ENCODE data around the gene ALB. TPM values are rescaled to one million over a fixed set of nuclear protein-coding genes. Genes with fewer than 3 reads are reported as not detected.

ALB gene
- total and polyA plus RNA-seq, 2 donors (not counting 1 experiment from before 2014, with no cell fraction given): 0.24 TPM; not detected in 1

DNA sequence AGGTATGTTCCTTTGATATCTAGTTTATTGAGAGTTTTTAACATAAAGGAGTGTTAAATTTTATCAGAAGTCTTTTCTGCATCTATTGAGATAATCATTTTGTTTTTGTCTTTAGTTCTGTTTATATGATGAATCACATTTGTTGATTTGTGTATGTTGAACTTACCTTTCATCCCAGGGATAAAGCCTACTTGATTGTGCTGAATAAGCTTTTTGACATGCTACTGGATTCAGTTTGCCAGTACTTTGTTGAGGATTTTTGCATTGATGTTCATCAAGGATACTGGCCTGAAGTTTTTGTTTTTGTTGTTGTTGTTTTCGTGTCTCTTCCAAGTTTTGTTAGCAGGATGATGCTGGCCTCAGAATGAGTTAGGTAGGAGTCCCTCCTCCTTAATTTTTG, 66.6 kb downstream of the ALB start:
- Histone ChIP-seq H3K27me3 (replicated peaks in 1 of 4; ENCODE audit: control extremely low read depth in 1 of 4, control insufficient read depth in 3 of 4, insufficient read depth in 4 of 4, low read length in 3 of 4) (no peaks in the 10 kb centered on the region), H3K9me3 (ENCODE audit: control extremely low read depth in 1 of 3, control insufficient read depth in 2 of 3, insufficient read depth in 1 of 3, low read length in 2 of 3) (peaks cover 0 to 7% (median 3%) of the 10 kb centered on the region in 3 donors), H2AFZ (ENCODE audit: insufficient read depth, low read depth, low read length, poor library complexity, severe bottlenecking) (no peak overlapping the region), H3K36me3 (replicated peaks in 1 of 2; ENCODE audit: control extremely low read depth in 1 of 2, control insufficient read depth in 1 of 2, extremely low read depth in 1 of 2, insufficient read depth in 2 of 2, low read length in 1 of 2) (no peaks in the 10 kb centered on the region), H3K4me1 (ENCODE audit: control insufficient read depth in 2 of 2, insufficient read depth in 2 of 2, low read length in 2 of 2) (no peaks in the 10 kb centered on the region), H4K20me1 (ENCODE audit: control insufficient read depth, insufficient read depth, low read length, poor library complexity, severe bottlenecking) (no peaks in the 10 kb centered on the region), H3K27ac (ENCODE audit: low read length in 2 of 2) (no peak overlapping the region), H3K4me3 (ENCODE audit: control extremely low read depth in 1 of 5, extremely low read depth in 1 of 5, insufficient read depth in 1 of 5, low read depth in 2 of 5, low read length in 4 of 5) (no peak overlapping the region), H3K79me2 (ENCODE audit: control insufficient read depth, insufficient read depth, low read length) (no peaks in the 10 kb centered on the region), H3K9ac (ENCODE audit: low read length) (no peak overlapping the region), H3K4me2 (replicated peaks; ENCODE audit: low read depth, low read length, poor library complexity, severe bottlenecking) (no peak overlapping the region)
- H3K27me3 Mint-ChIP-seq: peaks cover 22% of the 10 kb centered on the region
- DNase-seq: no peak
- intact Hi-C loops (cut with micrococcal nuclease): no loop called here
- H3K4me1 Mint-ChIP-seq: no peaks in the 10 kb centered on the region
- H3K4me3 Mint-ChIP-seq: no peak overlapping the region
- TF ChIP-seq EZH2 (IDR thresholded peaks at IDR 0.05; ENCODE audit: borderline replicate concordance, insufficient read depth, low read depth, low read length, poor library complexity, severe bottlenecking): no peak
- no peak for TF ChIP-seq CTCF (IDR thresholded peaks at IDR 0.05)
- ChIA-PET POLR2A (no interaction called here), CTCF (no interaction called here)
- no peak for ATAC-seq (ENCODE audit: low read depth)
- H3K9me3 Mint-ChIP-seq (ENCODE audit: insufficient read depth): peaks cover 12% of the 10 kb centered on the region
- no peak overlapping the region for H3K27ac Mint-ChIP-seq
- 63% methylated on average over 1 of the region's 1 CpG for WGBS (ENCODE audit: insufficient coverage)

Other genes starting within 250 kb of the ALB start
- gene ANKRD17, start 145.5 kb upstream of the ALB start, total RNA-seq: 69.4 and 74.6 TPM in 2 replicates
- gene ANKRD17, start 145.5 kb upstream of the ALB start, polyA plus RNA-seq: 15.8 and 16.8 TPM in 2 replicates
- gene AFP, start 31.9 kb downstream of the ALB start, total RNA-seq: not detected in 2 replicates
- not detected in 2 replicates for gene AFP, start 31.9 kb downstream of the ALB start, polyA plus RNA-seq
- gene AFM, start 77.5 kb downstream of the ALB start, total RNA-seq: not detected in 2 replicates
- gene AFM, start 77.5 kb downstream of the ALB start, polyA plus RNA-seq: not detected in 2 replicates
- 13.1 and 14.6 TPM in 2 replicates for gene RASSF6, start 216.1 kb downstream of the ALB start, total RNA-seq
- 0.95 and 1.4 TPM in 2 replicates for gene RASSF6, start 216.1 kb downstream of the ALB start, polyA plus RNA-seq